GM21717 (cell line): ENCODE measurements around the gene ZFTA.
A peak's percentile ranks its signal among the peaks of the same experiment; 100 is the strongest.
"Not testable (repeated sequence)": the region's sequence is repeated elsewhere in the genome, so short reads cannot be mapped to it uniquely, and the experiment has no call there.

ENCODE experiments used
- ATAC-seq: cut with Tn5 transposase; IDR thresholded peaks from one replicate; pipeline ENCODE4 v1.9.1; 2021; ENCODE audit warnings: mild to moderate bottlenecking, moderate library complexity; ENCODE audit not compliant: unreplicated experiment

ZFTA gene

GRCh38 chr11:63768237-63769041 is at the start of gene ZFTA:
Gene ZFTA, minus strand, starts transcription at chr11:63768775. Its CDS starts 153 bp downstream, at chr11:63768622.
- ATAC-seq: peak; percentile 60

- ATAC-seq: no peak
Measured at GRCh38 chr11:63817758-63818498, 49.4 kb upstream of the ZFTA start.

- no peak for ATAC-seq
Measured at GRCh38 chr11:63816732-63817131, 48.2 kb upstream of the ZFTA start.

- ATAC-seq: no peak
Measured at GRCh38 chr11:63816166-63816565, 47.6 kb upstream of the ZFTA start.

- ATAC-seq: no peak
Measured at GRCh38 chr11:63814383-63814736, 45.8 kb upstream of the ZFTA start.

- peak; percentile 39 for ATAC-seq
Measured at GRCh38 chr11:63813563-63814382, 45.2 kb upstream of the ZFTA start.

GRCh38 chr11:63813035-63813562 is 44.5 kb upstream of the ZFTA start, which contains the start of gene SPINDOC:
Gene SPINDOC, plus strand, starts transcription at chr11:63813456. Its CDS starts 231 bp downstream, at chr11:63813687.
- peak; percentile 63 for ATAC-seq

- no peak for ATAC-seq
Measured at GRCh38 chr11:63811522-63811921, 42.9 kb upstream of the ZFTA start.

GRCh38 chr11:63810383-63810782 is 41.8 kb upstream of the ZFTA start:
- ATAC-seq: not testable (repeated sequence)

- ATAC-seq: no peak
Measured at GRCh38 chr11:63805844-63806415, 37.4 kb upstream of the ZFTA start.

GRCh38 chr11:63804259-63804658 is 35.7 kb upstream of the ZFTA start:
- no peak for ATAC-seq

- no peak for ATAC-seq
Measured at GRCh38 chr11:63802637-63803414, 34.3 kb upstream of the ZFTA start.

GRCh38 chr11:63800921-63801320 is 32.3 kb upstream of the ZFTA start:
- no peak for ATAC-seq

GRCh38 chr11:63795066-63795465 is 26.5 kb upstream of the ZFTA start:
- no peak for ATAC-seq

- no peak for ATAC-seq
Measured at GRCh38 chr11:63793161-63793560, 24.6 kb upstream of the ZFTA start.

GRCh38 chr11:63791495-63792167 is 23.1 kb upstream of the ZFTA start:
- ATAC-seq: no peak

- ATAC-seq: no peak
Measured at GRCh38 chr11:63785823-63786222, 17.2 kb upstream of the ZFTA start.

- no peak for ATAC-seq
Measured at GRCh38 chr11:63783925-63784592, 15.5 kb upstream of the ZFTA start.

- no peak for ATAC-seq
Measured at GRCh38 chr11:63782749-63783148, 14.2 kb upstream of the ZFTA start.
